LNCAP (cell line): ENCODE results near the gene SCYGR3.

Source experiments
- CTCF ChIP-seq: fragments of 450-650 bp; IDR thresholded peaks from 2 replicates; pipeline ENCODE4 v1.5.1; 2017; ENCODE audit warnings: mild to moderate bottlenecking

The SCYGR3 gene

GRCh38 chr2:227625420-227625819 lies 10.8 kb upstream of the SCYGR3 start:
- no peak for TF ChIP-seq CTCF

- TF ChIP-seq CTCF, result no peak
Observed at GRCh38 chr2:227623226-227623625, 8.6 kb upstream of the SCYGR3 start.

GRCh38 chr2:227617316-227618230 lies 2.9 kb upstream of the SCYGR3 start, which contains the start of gene SCYGR4:
Gene SCYGR4 (plus strand): TSS chr2:227617498. CDS start chr2:227617498, 0 bp downstream.
- TF ChIP-seq CTCF, result no peak

GRCh38 chr2:227616631-227617030 lies 2.0 kb upstream of the SCYGR3 start:
- no peak for TF ChIP-seq CTCF

GRCh38 chr2:227615906-227616305 lies 1.3 kb upstream of the SCYGR3 start:
- TF ChIP-seq CTCF, result no peak

- TF ChIP-seq CTCF, result no peak
Observed at GRCh38 chr2:227615181-227615580, 541 bp upstream of the SCYGR3 start.

GRCh38 chr2:227614246-227614645 lies 394 bp downstream of the SCYGR3 start:
- TF ChIP-seq CTCF, result no peak
